OCI-LY7 (cell line): ENCODE results near the gene FLRT1. TPM values are rescaled to one million over a fixed set of nuclear protein-coding genes. Genes with fewer than 3 reads are reported as not detected.

Experiments used
- BruUV-seq: library from RNA; stranded (reverse); fragments of 400-500 nt; replicated peaks from 2 replicates; lab custom pipeline; 2021; lab: Mats Ljungman, UMichigan
- CTCF ChIA-PET: fragments of 300-600 bp; sonication (Branson Sonifier 250); formaldehyde crosslinking; loops from one replicate; lab custom pipeline; 2022; ENCODE audit warnings: antibody characterized with exemption; ENCODE audit not compliant: unreplicated experiment; lab: Charles Lee
- POLR2A ChIA-PET: fragments of 300-600 bp; sonication (Branson Sonifier 250); formaldehyde crosslinking; loops from one replicate; lab custom pipeline; 2022; ENCODE audit warnings: antibody characterized with exemption; lab: Charles Lee
- DNase-seq: peaks from one replicate; pipeline ENCODE4 v3.0.0-alpha.2; 2015; ENCODE audit warnings: low spot score
- H2AFZ ChIP-seq: fragments of 200-600 bp; sonication (generic), shearing (Covaris generic); 2 replicates; pipeline ENCODE4 v1.6.1; 2014; ENCODE audit warnings: mild to moderate bottlenecking, antibody characterized with exemption, low read length, moderate library complexity
- H3K27ac ChIP-seq: fragments of 200-600 bp; sonication (generic); 2 replicates; pipeline ENCODE4 v1.5.1; 2014; ENCODE audit warnings: mixed run types, low read depth, mild to moderate bottlenecking, moderate library complexity, low read length, inconsistent platforms; ENCODE audit not compliant: poor library complexity, severe bottlenecking
- H3K36me3 ChIP-seq: fragments of 200-600 bp; sonication (generic); 2 replicates; pipeline ENCODE4 v1.6.1; 2014; ENCODE audit warnings: mild to moderate bottlenecking, antibody characterized with exemption, low read length, moderate library complexity, mixed read lengths; ENCODE audit not compliant: insufficient read depth
- H3K4me1 ChIP-seq: fragments of 200-600 bp; sonication (generic); 2 replicates; pipeline ENCODE4 v1.5.1; 2014; ENCODE audit warnings: mild to moderate bottlenecking, low read length; ENCODE audit not compliant: insufficient read depth, poor library complexity, severe bottlenecking
- H3K4me2 ChIP-seq: fragments of 200-600 bp; sonication (generic); 2 replicates; pipeline ENCODE4 v1.6.1; 2014; ENCODE audit warnings: mild to moderate bottlenecking, low read length
- H3K4me3 ChIP-seq: fragments of 200-600 bp; sonication (generic); 2 replicates; pipeline ENCODE4 v1.5.1; 2014; ENCODE audit warnings: mild to moderate bottlenecking, low read depth, low read length; ENCODE audit not compliant: poor library complexity, severe bottlenecking
- H3K79me2 ChIP-seq: fragments of 200-600 bp; sonication (generic); 2 replicates; pipeline ENCODE4 v1.6.1; 2016; ENCODE audit warnings: low read depth, mild to moderate bottlenecking, low read length, moderate library complexity, mixed read lengths; ENCODE audit not compliant: insufficient read depth
- H3K9me2 ChIP-seq: fragments of 200-600 bp; sonication (generic); 2 replicates; pipeline ENCODE4 v1.6.1; 2016; ENCODE audit warnings: mild to moderate bottlenecking, low read length, mixed read lengths; ENCODE audit not compliant: insufficient read depth
- H3K9me3 ChIP-seq: fragments of 200-600 bp; sonication (generic); 2 replicates; pipeline ENCODE4 v1.6.1; 2014; ENCODE audit warnings: mild to moderate bottlenecking, mixed run types, low read length, mixed read lengths
- H4K20me1 ChIP-seq: fragments of 200-600 bp; sonication (generic); 2 replicates; pipeline ENCODE4 v1.6.1; 2014; ENCODE audit warnings: mild to moderate bottlenecking, antibody characterized with exemption, low read length, moderate library complexity, mixed read lengths; ENCODE audit not compliant: insufficient read depth
- CTCF ChIP-seq: fragments of 200-600 bp; sonication (generic); conservative IDR thresholded peaks from 2 replicates; pipeline ENCODE4 v1.5.1; 2014; ENCODE audit warnings: mild to moderate bottlenecking, antibody characterized with exemption, low read length, moderate library complexity, mixed read lengths
- EZH2phosphoT487 ChIP-seq: fragments of 200-600 bp; sonication (generic); IDR thresholded peaks from 2 replicates; pipeline ENCODE4 v1.6.1; 2018; ENCODE audit warnings: low read depth, borderline replicate concordance, mild to moderate bottlenecking, mixed run types, antibody characterized with exemption, low read length, moderate library complexity, mixed read lengths
- intact Hi-C: fragments of 100-400 bp; cut with micrococcal nuclease; formaldehyde crosslinking; loops from one replicate; pipeline ENCODE4 v1.10.0; 2022; ENCODE audit not compliant: unreplicated experiment
- total RNA-seq, 2 experiments: library from RNA; depleted of rRNA in 1 of 2; stranded (reverse); fragments of >200 nt in 1 of 2; shearing (Covaris generic) in 1 of 2; gene quantifications; 2 replicates each; pipeline ENCODE4 v1.2.3, GENCODE V29; 2014 to 2022

Gene FLRT1
- total RNA-seq, 2 experiments from 2014 or later = not detected

GRCh38 chr11:64052436-64052835, 16.7 kb downstream of the FLRT1 start:
- no peaks in the 10 kb centered on the region for H3K79me2 ChIP-seq
- CTCF ChIA-PET = interaction anchor here (0.5 kb wide), 1 partner anchor 214 kb away, joined by 3 read pairs; no protein-coding TSS in a partner anchor
- H3K4me2 ChIP-seq = no peak overlapping the region
- no peak overlapping the region for H3K4me3 ChIP-seq
- intact Hi-C loops = no loop called here
- H4K20me1 ChIP-seq = no peaks in the 10 kb centered on the region
- POLR2A ChIA-PET = no interaction called here
- H3K36me3 ChIP-seq = no peaks in the 10 kb centered on the region
- H2AFZ ChIP-seq = no peak overlapping the region
- no peak for DNase-seq
- BruUV-seq = no TSS peak
- TF ChIP-seq CTCF (no peak), EZH2phosphoT487 (no peak)
- no peak overlapping the region for H3K27ac ChIP-seq
- no peaks in the 10 kb centered on the region for H3K9me2 ChIP-seq
- no peaks in the 10 kb centered on the region for H3K9me3 ChIP-seq
- no peaks in the 10 kb centered on the region for H3K4me1 ChIP-seq

GRCh38 chr11:64052938-64053622, 17.3 kb downstream of the FLRT1 start:
- no peak overlapping the region for H3K4me2 ChIP-seq
- H3K27ac ChIP-seq = no peak overlapping the region
- H3K4me3 ChIP-seq = no peak overlapping the region
- POLR2A ChIA-PET = no interaction called here
- TF ChIP-seq CTCF = no peak
- no peak for TF ChIP-seq EZH2phosphoT487
- H3K79me2 ChIP-seq = no peaks in the 10 kb centered on the region
- H3K9me2 ChIP-seq = no peaks in the 10 kb centered on the region
- CTCF ChIA-PET = interaction anchor here (0.5 kb wide), 1 partner anchor 215 kb away, joined by 3 read pairs; no protein-coding TSS in a partner anchor
- no peaks in the 10 kb centered on the region for H3K9me3 ChIP-seq
- H4K20me1 ChIP-seq = no peaks in the 10 kb centered on the region
- no peaks in the 10 kb centered on the region for H3K4me1 ChIP-seq
- H3K36me3 ChIP-seq = no peaks in the 10 kb centered on the region
- no TSS peak for BruUV-seq
- no peak for DNase-seq
- intact Hi-C loops = no loop called here
- no peak overlapping the region for H2AFZ ChIP-seq

GRCh38 chr11:64053699-64054098, 18.0 kb downstream of the FLRT1 start:
- no peaks in the 10 kb centered on the region for H3K9me2 ChIP-seq
- no peak overlapping the region for H3K4me2 ChIP-seq
- H3K9me3 ChIP-seq = no peaks in the 10 kb centered on the region
- TF ChIP-seq CTCF (no peak), EZH2phosphoT487 (no peak)
- no peak for DNase-seq
- H2AFZ ChIP-seq = no peak overlapping the region
- H3K4me1 ChIP-seq = no peaks in the 10 kb centered on the region
- ChIA-PET POLR2A (no interaction called here), CTCF (no interaction called here)
- intact Hi-C loops = no loop called here
- no TSS peak for BruUV-seq
- no peak overlapping the region for H3K4me3 ChIP-seq
- no peaks in the 10 kb centered on the region for H3K79me2 ChIP-seq
- H3K27ac ChIP-seq = no peak overlapping the region
- no peaks in the 10 kb centered on the region for H4K20me1 ChIP-seq
- H3K36me3 ChIP-seq = no peaks in the 10 kb centered on the region
